HK-2 (cell line): ENCODE measurements around the gene AKAP3.

Experiments
- DNase-seq: peaks from one replicate; pipeline ENCODE4 v3.0.0-alpha.2; 2018; ENCODE audit not compliant: unreplicated experiment

The AKAP3 gene

DNA sequence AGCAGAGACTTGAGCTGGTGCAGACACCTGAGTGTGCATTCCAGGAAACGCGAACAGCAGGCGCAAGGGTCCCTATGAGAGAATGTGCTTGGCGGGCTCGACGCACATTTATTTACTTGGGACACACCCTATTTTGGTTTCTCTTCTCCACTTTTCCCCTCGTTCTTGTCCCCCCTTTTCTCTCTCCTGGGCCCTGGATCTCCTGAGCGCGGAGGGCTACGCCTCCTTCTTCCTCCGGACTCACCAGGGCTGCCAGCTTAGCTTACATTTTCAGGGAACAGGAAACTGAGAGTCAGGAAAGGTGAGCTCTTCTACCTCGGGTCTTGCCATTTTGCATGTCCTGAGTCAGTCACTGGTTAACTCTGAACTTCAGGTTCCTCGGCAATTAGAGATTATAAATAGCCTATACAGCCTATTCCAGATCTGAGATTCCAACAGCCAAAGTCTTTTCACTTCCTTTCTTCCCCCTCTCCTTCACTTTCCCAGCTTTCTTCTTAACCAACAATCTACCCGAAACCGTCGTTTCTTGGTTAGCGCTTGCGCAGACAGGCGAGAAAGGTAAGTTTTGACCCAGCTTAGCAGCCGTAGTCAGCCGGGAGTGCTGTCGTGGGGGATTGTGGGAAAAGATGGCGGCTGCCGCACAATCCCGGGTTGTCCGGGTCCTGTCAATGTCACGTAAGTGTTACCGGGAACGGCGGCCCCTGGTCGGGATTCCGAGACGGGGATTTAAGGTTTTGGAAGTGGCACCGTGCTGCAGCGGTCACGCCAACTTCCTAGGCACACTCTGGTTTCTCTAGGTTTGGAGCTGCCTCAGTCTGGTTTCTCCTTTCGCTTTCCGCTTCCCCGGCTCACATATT, at the start of gene AKAP3, which contains the start of gene NDUFA9:
AKAP3 (minus strand) TSS at position 551 of the 857 bp plus-strand sequence. CDS start 10,855 bp downstream, outside the sequence.
NDUFA9 (plus strand) TSS at position 614 of the 857 bp plus-strand sequence; CDS start at position 627, 13 bp downstream.
- peak; percentile 83 for DNase-seq

DNA sequence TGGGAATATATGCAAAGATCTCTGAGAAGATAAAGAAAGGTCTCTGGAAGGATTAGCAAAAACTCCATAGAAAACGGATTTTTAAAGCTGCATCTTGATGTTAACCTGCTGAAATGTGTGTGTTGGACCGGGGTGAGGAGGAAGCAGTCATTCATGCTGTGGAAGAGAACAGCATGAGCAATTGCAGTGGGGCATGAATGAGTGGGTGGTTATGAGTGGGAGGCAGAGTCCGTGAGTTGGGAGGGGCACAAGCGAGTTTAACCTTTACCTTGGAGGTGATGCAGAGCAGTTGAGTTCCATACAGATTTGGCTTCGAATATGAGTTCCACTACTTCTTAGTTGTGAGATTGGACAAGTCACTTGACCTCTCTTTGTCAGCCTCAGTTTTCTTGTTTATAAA, 41.9 kb upstream of the AKAP3 start:
- DNase-seq, result no peak

DNA sequence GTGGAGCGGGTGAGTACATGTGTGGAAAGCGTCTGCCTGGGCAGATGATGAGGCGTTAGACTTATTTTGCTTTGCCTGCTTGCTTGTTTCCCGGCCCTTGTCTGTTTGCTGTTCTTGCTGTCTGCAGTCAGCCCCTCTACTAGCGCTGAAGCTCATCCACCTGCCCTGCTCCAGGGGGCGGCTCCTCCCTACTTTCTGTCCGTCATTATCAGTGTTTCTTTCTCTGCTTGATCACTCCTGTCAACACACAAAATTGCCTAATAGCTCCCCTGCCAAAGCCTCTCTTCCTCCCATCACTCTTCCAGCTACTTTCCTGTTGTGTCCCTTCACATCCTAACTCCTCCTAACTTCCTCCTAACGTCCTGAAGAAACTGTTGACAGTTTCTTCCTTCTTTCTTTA, 36.5 kb upstream of the AKAP3 start:
- no peak for DNase-seq

DNA sequence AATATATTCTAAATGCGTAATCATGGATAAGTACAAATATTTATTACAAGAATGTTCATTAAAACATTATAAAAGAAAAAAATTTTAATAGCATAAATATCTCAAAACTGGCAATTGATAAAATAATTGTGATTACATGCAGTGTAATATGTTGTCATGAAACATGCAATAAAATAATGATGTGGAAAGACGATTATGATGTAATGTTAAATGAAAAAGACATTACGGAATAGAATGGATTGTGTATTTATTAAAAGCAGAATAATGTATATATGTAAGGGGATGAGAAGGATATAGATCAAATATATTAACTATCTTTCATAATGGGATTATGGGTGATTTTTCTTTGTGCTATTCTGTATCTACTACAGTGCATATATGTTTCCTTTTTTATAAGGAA, 32.9 kb upstream of the AKAP3 start:
- DNase-seq, result no peak

DNA sequence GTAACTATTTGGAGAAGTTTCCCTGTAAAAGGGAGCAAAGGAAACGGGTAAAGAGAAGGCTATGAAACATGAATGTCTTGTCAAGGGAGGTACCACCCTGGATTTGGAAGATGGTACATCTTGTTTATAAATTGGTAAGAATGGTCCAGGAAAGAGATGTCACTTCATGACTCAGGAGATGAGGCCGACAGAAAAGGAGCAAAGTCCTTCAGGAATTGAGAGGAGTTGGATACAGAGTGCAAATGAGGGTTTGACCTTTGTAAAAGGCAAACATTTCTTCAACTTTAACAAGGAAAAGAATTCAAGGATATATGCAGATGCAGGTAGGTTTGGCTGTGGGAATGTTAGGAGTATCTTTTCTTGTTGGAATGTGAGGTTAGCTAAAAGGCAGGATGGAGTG, 30.9 kb upstream of the AKAP3 start:
- DNase-seq, result no peak

DNA sequence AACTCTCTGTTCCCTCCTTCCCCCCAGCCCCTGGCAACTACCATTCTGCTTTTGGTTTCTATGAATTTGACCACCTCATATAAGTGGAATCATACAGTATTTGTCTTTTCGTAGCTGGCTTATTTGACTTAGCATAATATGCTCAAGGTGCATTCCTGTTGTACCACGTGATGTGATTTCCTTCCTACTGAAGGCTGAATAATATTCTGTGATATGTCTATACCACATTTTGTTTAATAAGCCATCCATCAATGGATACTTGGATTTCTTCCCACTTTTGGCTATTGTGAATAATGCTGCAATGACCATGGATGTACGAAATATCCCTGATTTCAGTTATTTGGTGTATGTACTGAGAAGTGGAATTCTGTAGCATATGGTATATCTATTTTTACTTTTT, 16.4 kb upstream of the AKAP3 start:
- no peak for DNase-seq

DNA sequence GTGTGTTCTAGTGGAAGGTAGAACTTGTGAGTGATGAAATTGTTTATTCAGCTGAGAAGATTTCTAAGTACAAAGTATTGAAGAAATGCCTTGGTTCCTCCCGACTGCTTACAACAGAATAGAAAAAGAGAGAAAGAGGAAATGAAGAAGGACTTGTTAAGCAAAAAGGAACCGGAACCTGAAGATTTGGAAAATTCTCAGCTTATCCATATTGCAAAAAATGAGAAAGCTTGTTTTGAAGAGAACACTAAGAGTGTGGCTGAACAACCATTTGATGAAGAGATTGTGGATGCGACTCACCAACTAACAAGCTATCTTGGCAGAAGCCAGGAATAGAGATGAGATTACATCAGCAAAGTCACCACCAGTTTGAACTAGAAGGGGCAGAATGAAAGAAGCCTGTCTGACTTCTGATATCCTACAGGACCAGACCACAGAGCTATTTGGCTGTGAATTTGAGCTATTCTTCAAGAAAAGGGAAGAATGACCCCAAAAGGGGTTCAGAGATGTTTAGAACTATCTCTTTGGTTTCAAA, 15.2 kb upstream of the AKAP3 start:
- peak; percentile 5 for DNase-seq

DNA sequence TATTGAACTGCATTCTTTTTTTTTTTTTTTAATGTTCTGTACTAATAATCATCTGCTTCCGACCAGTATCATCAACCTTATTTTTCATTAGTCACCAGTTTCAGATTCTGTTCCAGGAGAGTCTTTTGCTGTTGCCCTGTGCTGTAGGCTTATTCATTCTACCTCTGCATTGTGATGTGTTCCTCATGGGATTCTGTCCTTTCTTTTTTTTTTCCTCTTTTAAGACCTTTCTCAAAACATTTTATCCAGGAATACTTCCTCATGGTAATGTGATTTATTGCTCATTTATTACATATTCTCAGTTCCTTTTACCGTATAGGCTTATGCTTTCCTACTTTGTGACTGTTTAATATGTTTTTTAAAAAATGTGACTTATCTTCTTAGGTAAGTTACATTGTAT, 4.8 kb upstream of the AKAP3 start:
- DNase-seq, result no peak

DNA sequence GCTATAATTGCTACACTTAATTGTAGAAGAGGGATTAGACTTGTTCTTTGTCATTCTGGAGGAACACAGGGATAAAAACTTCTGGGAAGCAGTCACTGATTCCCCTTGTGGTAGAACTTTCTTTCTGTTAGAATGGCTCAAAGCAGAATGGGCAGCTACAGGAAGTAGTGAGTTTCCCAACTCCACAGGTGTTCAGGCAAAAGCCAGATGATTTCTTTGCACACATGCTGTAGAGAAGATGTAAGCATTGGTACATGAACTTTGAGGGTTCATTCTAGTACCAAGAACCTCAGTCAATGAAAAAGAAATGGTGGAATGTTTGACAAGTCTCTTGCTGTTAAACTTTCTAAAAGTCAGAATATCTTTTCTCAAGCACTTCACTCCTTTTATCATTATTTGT, 4.4 kb upstream of the AKAP3 start:
- DNase-seq, result no peak

DNA sequence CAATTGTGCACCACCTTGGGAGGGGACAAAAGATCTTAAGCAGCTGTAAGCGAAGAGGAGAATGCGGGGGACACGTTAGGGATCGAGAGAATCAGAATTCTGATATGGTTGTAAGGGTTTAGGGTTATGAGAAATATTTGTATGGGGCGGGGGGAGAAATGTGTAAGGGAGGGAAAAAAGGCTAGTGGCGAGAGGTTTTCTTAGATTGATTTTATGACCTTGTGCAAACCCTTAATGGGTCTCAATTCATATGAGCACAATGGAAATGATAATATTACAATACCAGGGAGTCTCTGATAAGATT, 459 bp upstream of the AKAP3 start:
- no peak for DNase-seq

DNA sequence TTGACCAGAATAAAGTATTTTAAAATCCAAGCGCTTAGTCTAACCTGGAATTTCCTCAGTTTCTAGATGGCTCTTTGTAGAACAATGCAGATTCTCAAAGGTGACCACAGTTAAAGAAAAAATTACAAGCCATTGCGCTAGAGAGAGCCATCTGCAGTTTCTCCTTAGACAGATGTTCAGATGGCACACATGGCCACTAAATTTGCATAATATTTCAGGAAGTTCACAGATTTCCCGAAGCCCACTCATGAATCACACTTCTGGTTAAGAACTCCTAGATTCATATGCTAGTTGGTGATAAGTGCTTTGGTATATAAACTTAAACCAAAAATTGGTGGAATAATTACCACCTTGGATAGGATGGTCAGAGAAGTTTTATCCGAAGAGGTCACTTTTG, 749 bp downstream of the AKAP3 start:
- no peak for DNase-seq

DNA sequence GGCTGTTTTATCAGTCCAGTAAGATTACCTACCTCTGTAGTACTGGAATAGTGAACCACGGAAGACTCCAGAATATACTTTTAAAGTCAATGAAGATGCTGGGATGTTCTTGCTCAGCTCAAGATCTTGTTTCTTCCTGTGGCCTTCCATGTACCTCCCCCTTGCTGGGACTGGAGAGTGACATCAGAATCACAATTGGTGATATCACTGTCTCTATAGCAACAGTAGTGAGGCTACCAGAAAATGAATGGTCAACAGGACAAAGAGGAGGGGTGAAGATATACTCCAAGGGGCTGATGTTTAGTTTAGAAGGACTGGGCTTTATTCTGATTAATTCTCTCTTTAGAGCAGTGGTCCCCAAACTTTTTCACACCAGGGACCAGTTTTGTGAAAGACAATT, 3.8 kb downstream of the AKAP3 start:
- no peak for DNase-seq

DNA sequence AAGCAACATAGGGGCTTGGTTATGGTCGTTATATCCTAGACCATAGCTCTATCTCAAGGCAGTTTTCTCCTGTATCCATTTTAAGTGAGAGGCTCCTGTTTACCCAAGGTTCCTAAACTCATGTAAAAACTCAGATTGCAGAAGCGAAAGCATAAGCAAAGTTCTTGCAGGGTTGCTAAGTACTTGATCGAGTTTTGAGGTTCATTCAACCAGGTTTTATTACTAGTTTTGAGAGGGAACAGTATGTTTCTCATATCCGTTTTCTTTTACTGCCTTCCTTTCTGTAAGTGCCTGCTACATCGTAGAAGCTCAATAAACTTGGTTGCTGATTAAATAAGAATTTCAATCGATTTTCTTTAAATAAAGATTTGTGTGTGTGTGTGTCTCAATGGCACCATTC, 5.1 kb downstream of the AKAP3 start:
- no peak for DNase-seq

DNA sequence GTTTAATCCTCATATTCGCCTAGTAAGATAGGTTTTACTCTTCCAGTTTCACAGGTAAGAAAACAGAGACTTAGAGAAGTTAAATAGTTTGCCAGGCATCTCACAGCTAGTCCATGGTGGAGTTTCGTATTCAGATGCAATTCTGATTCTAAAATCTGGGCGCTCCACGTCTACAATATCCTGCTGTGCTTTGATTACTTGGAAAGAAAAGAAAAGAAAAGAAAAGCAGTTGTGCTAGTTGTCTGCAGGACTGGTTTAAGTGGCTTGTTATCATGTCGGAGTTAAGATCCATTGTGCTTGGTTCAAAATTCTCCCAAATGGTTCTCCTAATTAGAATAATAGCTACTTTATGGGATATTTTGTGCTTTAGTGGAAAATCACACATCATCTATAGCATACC, 18.6 kb downstream of the AKAP3 start:
- DNase-seq, result no peak

DNA sequence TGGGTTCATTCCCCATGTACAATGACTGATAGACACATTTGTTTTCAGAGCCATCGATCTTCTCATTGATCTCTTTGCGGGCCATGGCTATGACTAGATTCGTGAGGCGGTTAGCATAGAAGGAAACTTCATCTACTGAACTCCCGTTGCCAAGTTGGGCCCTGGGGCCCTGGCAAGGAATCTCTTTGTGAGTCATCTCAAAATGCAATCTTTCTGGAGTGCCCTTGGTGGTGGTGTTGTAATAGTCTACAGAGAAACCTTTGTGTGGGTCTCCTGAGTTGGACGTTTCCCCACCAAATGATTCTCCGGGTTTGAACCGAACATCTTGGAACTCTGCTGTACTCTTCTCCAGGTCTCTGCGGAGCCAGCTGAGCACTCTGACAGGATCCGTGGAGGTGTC, 20.4 kb downstream of the AKAP3 start:
- DNase-seq, result no peak

DNA sequence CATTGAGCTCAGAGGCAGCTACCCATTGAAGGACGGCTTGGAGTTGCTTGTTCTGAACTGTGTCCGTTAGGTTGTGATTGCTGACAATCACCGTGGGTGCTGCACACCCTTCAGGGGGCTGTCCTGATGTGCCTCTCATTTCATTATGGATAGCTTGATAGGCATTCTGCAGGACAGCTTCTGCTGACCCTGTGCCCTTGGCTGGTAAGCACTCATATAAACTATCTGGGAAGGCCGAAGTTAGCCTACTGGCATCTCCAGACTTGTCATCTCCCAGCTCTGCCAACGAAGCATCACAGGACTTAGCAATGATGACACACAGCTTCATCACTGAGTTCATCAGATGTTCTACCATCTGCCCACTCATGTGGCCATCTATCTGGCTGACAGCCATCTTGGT, 22.3 kb downstream of the AKAP3 start:
- DNase-seq, result no peak

DNA sequence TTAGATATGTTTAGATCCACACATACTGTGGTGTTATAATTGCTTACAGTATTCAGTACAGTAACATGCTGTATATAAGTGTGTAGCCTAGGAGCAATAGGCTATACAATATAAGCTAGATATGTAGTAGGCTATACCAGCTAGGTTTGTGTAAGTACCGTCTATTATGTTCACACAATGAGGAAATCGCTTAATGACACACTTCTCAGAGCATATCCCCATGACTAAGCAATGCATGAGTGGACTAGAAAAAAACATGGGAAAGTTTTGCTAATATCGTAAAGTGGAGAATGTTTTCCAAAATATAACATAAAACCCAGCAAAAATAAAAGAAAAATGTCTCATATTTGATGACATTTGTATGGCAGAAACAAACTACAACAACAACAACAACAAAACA, 27.3 kb downstream of the AKAP3 start:
- no peak for DNase-seq

DNA sequence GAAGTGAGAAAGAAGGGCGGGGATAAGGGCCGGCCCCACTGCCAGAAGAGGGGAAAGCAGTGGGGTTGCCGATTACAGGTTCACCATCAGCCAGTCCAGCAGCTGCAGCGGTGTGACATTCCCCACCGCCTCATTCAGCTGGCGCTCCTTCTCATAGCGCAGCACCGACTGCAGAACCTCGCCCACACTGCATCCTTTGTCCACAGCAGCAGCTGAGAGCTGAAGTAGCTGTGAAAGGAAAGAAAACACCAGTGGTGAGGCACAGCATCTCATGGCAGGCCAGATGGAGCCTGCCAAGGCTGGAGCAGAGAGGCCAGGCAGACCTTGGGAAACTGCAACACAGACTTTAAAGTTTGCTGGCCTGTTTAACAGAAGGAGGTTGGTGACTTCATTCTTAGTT, 33.2 kb downstream of the AKAP3 start:
- DNase-seq, result no peak

DNA sequence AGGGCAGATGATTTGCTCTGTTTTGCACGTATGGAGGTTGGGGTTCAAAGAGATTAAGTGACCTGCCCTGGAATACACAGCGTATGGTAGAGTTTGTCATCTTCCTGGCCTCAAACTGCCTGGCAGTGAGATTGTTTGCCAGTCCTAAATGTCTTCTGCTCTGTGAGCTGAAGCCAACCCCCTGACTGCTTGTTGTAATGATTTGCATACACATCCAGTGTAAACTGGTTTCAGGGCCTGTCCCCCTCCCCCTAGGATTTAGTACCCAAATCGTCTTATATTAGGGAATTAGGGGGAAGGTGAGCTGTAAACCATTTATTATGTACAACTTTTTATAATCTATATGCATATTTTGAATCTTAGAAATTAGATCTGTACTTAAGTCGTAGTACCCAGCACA, 38.4 kb downstream of the AKAP3 start:
- DNase-seq, result no peak

DNA sequence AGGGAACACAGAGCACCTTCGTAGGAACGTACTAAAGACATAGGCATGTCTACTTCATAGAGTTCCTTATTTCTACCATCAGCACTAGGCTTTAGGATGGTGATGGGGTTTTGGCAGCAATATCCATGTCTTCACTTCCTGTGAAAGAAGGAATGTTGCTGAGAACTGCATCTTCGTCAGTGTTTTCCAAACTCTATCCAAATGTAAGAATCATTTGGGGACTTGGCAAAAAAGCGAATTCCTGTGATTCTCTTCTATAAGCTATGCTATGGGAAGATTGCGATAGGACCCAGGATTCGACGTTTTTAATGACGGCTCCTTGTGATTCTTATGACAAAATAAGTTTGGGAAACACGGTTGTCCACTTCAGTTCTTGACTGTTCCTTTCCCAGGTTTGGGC, 39.8 kb downstream of the AKAP3 start:
- DNase-seq, result no peak

DNA sequence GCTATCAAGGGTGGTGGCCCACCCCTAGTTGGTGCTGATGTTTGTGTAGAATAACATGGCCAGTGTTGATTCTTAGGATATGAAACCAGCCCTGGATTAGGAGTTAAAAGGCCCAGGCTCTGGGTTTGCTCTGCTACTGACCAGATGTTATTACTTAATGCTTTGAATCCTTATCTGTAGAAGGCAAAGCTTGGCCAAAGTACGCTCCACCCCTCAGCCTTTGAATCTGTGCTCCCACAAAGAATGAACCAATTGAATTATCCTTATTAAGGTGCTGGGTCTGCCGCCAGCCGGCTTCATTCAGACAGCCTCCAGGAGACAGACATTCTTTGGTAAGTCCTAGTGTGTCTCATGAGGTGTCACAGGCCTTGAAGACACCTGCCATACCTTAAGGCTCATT, 41.8 kb downstream of the AKAP3 start:
- DNase-seq, result no peak

DNA sequence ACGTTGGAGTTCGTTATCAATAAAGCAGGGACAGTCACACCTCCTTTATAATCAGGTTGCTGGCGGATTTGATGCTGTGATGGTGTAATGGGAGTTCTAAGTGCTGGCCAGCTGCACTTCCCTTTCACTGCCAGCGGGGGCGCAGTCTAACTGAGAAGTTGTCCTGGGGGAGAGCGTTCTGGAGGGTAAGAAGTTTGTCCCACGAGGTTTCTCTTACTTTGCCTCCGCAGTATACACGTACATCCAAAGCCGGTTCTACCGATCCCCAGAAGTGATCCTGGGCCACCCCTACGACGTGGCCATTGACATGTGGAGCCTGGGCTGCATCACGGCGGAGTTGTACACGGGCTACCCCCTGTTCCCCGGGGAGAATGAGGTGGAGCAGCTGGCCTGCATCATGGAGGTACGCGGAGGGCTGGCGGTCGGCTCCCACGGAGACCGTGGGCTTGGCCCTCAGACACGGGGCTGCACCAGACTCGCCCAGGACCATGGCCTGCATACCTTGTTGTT, 44.1 kb downstream of the AKAP3 start:
- peak; percentile 81 for DNase-seq

DNA sequence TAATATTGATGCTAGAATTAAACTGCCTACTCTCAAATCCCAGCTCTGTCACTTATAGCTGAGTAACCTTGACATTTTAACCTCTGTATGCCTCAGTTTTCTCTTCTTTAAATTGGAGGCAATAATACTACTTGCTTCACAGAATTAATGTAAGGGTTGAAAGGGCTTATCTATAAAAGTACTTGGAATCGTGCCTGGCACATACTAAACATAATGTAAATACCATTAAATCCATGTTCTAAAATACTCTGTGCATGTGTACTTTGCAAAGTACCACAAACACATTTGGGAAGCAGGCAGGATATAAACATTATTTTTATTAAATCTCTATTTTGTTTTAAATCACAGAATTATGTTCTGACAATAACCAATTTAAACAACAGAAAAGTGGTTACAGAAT, 44.9 kb downstream of the AKAP3 start:
- no peak for DNase-seq

DNA sequence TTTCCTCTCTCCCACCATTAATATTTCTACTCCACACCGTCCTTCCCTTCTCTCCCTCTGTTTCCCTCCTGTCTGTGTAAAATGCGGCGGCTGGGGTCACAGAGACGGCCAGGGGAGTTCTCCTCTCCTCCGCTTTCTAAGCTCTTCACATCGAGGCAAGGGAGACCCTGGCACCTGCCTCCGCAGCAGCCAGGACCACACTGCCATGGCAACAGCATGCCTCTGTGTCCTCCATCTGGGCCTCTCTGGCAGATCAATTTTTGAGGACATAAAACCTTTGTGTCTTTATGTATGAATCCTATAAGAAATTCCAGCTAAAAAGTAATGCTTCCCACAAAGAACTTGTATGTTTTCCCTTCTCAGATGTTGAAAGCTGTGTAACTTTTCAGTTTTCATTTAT, 45.4 kb downstream of the AKAP3 start:
- no peak for DNase-seq
